GM18909 (cell line): ENCODE results near the gene TRPC1.
"Not testable (repeated sequence)": the region's sequence is repeated elsewhere in the genome, so short reads cannot be mapped to it uniquely, and the experiment has no call there.

ENCODE experiments used
- ATAC-seq: cut with Tn5 transposase; IDR thresholded peaks from one replicate; pipeline ENCODE4 v1.9.1; 2021; ENCODE audit warnings: mild to moderate bottlenecking; ENCODE audit not compliant: unreplicated experiment, poor library complexity

TRPC1 gene

DNA sequence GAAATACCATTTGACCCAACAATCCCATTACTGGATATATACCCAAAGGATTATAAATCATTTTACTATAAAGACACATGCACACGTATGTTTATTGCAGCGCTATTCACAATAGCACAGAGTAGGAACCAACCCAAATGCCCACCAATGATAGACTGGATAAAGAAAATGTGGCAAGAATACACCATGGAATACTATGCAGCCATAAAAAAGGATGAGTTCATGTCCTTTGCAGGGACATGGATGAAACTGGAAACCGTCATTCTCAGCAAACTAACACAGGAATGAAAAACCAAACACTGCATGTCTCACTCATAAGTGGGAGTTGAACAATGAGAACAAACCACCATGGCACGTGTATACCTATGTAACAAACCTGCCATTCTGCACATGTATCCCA is 26.7 kb downstream of the TRPC1 start:
- not testable (repeated sequence) for ATAC-seq

DNA sequence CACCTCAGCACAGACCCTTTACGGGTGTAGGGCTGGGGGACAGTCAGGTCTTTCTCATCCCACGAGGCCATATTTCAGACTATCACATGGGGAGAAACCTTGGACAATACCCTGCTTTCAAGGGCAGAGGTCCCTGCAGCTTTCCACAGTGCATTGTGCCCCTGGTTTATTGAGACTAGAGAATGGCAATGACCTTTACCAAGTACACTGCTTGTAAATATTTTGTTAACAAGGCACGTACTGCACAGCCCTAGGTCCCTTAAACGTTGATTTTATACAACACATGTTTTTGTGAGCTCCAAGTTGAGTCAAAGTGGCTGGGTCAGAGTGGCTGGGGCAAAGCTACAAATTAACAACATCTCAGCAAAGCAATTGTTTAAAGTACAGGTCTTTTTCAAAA is 28.8 kb downstream of the TRPC1 start:
- not testable (repeated sequence) for ATAC-seq

GRCh38 chr3:142754494-142754893 is 30.7 kb downstream of the TRPC1 start:
- ATAC-seq = no peak

DNA sequence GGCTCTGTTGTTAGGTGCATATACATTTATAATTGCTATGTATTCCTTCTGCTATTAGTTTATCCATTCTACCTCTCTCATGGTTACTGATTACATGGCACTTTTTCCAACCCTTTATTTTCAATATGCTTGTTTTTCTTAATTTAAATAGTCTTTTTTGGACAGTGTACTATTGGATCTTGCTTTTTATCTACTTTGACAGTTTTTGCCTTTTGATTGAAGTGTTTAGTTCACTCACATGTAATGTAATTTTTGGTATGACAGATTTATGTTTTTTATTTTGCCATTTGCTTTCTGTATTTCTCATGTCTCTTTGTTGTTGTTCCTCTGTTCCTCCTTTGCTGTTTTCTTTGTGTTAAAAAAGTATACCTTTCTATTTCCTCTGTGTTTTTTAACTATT is 44.5 kb downstream of the TRPC1 start:
- ATAC-seq = no peak

GRCh38 chr3:142777927-142778326 is 54.1 kb downstream of the TRPC1 start:
- ATAC-seq = no peak

DNA sequence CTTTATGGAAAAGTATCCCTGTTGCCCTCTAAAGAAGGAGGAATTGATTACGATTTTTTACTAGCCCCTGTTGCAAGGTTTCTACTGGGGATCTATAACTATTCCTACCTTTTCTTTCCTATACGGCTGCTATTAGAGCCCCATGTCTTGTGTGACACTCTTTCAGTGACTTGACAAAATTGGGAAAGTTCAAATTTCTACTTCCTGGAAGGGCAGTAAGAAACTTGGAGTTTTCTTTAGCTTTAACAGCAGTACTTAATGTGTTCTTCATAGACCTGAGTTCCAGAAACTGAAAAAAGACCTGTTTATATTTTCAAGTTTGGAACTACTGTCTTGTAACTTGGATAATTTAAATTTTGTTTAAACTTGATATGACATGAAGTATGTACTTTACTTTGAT is 54.7 kb downstream of the TRPC1 start:
- no peak for ATAC-seq

GRCh38 chr3:142779591-142779990 is 55.8 kb downstream of the TRPC1 start:
- no peak for ATAC-seq

DNA sequence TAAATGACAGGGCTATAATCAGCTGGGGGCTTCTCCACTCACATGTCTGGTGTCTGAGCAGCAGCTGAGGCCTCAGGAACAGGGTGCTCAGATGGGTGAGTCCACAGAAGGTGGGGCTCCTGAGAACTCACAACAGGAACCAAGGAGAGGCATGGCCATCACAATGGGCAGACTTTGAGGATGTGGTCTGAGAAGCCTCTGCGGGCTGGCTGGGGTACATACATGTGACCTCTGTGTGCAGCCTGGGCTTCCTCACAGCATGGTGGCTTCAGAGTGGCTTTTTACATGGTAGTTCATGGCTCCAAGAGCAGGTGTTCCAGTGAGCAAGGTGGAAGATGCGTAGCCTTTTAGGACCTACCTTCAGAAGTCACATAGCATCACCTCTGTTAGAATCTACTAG is 58.8 kb downstream of the TRPC1 start:
- no peak for ATAC-seq

- ATAC-seq = no peak
Observed at GRCh38 chr3:142784228-142784627, 60.4 kb downstream of the TRPC1 start.

DNA sequence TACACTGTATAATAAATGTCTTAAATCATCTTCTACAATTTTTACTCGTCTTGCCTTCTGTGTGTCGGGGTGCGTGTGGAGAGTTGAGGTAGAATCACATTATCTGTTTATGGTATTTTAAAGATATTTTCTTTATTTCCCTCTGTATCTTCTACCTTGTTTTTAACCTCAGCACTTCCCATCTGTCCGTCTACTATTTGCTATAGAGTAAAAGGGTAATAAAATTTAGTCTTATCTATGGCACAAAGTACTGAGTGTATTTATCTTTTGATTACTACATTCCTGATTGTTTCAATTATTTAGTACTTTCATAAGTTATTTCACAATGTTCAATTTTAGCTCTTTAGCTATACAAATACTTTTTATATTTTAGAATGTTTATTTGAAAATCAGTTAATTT is 62.2 kb downstream of the TRPC1 start:
- ATAC-seq = no peak

DNA sequence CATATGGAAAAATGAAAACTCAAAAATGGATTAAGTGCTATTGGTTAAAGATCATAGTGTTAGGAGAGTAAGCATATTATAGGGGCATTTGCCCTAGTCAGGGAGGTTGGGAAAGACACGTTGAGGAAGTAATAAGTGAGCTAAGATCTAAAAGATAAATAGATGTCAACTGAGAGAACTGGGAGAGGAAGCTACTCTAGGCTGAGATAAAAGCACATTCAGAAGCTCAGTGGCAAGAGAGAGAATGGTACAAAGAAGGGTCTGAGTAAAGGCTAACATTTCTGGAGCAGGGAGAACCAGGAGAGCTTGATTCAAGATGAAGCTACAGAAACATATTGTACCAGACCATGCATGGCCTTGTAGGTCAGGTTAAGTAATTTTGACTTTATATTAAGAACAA is 63.9 kb downstream of the TRPC1 start:
- ATAC-seq = no peak

- ATAC-seq = no peak
Observed at GRCh38 chr3:142794508-142794907, 70.7 kb downstream of the TRPC1 start.

GRCh38 chr3:142795332-142795731 is 71.5 kb downstream of the TRPC1 start:
- no peak for ATAC-seq

GRCh38 chr3:142796823-142797222 is 73.0 kb downstream of the TRPC1 start:
- no peak for ATAC-seq

DNA sequence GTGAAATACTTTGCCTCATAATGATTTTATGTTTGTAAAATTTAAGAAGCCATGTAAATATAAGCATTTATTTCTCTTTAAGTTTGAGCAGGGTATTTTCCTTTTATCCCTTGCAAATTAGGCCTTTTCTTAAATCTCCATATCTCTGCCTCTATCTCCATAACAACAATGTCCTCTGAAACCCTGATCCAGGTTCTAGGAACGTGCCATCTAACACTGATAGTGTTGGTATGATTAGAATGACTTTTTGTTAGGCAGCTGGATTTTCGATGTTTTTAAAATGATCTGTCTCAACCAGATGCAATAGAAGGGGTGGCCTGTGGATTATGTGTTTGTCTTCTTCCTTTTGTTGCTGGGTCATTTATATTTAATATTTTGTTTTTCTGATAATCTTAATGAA is 77.9 kb downstream of the TRPC1 start:
- no peak for ATAC-seq

GRCh38 chr3:142802891-142803290 is 79.1 kb downstream of the TRPC1 start:
- ATAC-seq = no peak

DNA sequence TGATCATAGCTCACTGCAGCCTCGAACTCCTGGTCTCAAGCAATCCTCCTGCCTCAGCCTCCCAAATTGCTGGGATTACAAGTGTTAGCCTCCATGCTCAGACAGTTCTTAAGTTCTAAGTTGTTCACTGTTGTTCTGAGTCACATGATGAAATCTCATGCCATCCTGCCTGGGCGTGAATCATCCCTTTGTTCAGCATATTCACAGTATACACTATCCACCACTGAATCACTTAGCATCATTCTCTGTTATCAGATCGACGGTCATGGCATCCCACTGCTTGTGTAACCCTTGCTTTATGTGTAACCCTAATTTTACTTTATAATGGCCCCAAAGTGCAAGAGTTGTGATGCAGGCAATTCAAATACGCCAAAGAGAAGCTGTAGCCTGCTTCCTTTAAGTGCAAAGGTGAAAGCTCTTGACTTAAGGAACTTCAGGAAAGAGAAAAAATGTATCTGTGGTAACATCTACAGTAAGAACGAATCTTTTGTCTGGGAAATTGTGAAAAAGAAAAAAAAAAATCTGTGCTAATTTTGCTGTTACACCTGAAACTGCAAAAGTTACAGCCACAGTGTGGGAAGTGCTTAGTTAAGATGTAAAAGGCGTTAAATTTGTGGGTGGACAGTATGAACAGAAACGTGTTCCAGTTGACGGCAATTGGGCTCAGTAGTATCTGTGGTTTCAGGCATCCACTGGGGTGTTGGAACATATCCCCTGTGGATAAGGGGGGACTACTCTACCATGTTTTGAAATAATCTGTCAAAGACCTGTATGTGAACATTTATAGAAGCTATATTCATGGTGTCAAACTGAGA is 84.5 kb downstream of the TRPC1 start:
- ATAC-seq = no peak

GRCh38 chr3:142809259-142809658 is 85.4 kb downstream of the TRPC1 start:
- no peak for ATAC-seq

GRCh38 chr3:142815803-142816202 is 92.0 kb downstream of the TRPC1 start:
- ATAC-seq = no peak

DNA sequence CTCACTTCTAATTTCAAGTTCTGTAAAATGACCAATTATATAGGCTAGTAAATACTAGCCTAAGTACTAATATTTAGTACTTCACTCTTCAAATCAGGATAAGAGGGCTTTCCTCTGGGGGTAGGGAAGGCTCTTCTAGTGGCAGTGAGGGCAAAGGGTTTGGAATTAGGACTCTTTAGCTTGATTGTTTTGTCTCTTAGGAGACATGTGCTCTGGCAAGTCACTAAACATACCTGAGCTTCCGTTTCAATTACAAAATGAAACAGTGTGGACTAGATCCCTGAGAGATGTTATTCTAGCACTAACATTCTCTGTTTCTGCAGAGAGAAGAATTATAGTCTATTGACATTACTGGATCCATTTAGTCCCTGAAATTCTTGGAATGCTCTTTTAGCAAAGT is 93.5 kb downstream of the TRPC1 start:
- no peak for ATAC-seq

- ATAC-seq = no peak
Observed at GRCh38 chr3:142817897-142818296, 94.1 kb downstream of the TRPC1 start.

DNA sequence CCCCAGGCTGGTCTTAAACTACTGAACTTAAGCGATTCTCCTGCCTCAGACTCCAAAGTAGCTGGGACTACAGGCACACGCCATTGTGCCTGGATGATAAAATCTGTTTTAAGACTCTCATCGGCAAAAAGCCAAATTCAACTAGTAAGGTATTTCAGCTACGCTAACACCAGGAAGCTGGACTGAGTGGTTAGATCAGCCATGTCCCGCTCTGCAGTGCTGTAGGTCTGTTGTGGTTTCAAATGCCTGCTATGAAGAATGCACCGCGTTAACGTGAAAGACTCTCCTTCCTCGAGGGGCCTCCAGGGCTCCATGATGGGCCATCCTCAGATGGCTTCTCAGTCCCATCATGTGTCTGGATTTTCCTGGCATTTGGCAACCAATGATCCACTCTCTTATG is 94.8 kb downstream of the TRPC1 start:
- ATAC-seq = no peak
